Tibial artery (tissue), 4 donors: ENCODE data around the gene NRCAM.

Experiments used
- DNase-seq, 2 donors: peaks; one replicate each; pipeline ENCODE4 v3.0.0-alpha.2; 2019
- H3K27ac ChIP-seq, 2 donors: fragments of 200-600 bp; sonication (generic) in 1 of 2; 1 replicate in 1 of 2; 2 replicates in 1 of 2; pipeline ENCODE4 v1.5.1; 2018 to 2019; ENCODE audit warnings: mild to moderate bottlenecking in 1 of 2
- H3K27me3 ChIP-seq, 2 donors: fragments of 200-600 bp; sonication (generic) in 1 of 2; one replicate each; pipeline versions ENCODE4 v1.5.1 to v1.6.0; 2016 to 2019
- H3K36me3 ChIP-seq, 3 donors: fragments of 200-600 bp; sonication (generic) in 2 of 3; one replicate each; pipeline ENCODE4 v1.5.1; 2016 to 2019; ENCODE audit warnings: mild to moderate bottlenecking in 2 of 3
- H3K4me1 ChIP-seq, 4 donors: fragments of 200-600 bp; sonication (generic) in 2 of 4; 1 replicate in 3 of 4; 2 replicates in 1 of 4; pipeline ENCODE4 v1.5.1; 2016 to 2019
- H3K4me3 ChIP-seq, 2 donors: fragments of 200-600 bp; sonication (generic) in 1 of 2; 1 replicate in 1 of 2; 2 replicates in 1 of 2; pipeline ENCODE4 v1.5.1; 2018 to 2019; ENCODE audit warnings: mild to moderate bottlenecking in 2 of 2
- H3K9me3 ChIP-seq, 3 donors: fragments of 200-600 bp; sonication (generic) in 1 of 3; one replicate each; pipeline ENCODE4 v1.5.1; 2016 to 2019
- intact Hi-C: fragments of 100-400 bp; cut with DNase I; formaldehyde crosslinking; loops from one replicate; pipeline ENCODE4 v1.15.0; 2023; ENCODE audit warnings: low total_unique reads
- TF ChIP-seq, protein P1 (sequence below), 2 experiments: fragments of 200-600 bp in 1 of 2; fragments of 450-650 bp in 1 of 2; IDR thresholded peaks; one replicate each; pipeline ENCODE4 v1.5.1; 2017 to 2019; ENCODE audit warnings: antibody characterized with exemption in 2 of 2, mild to moderate bottlenecking in 1 of 2, moderate library complexity in 1 of 2

Gene NRCAM

GRCh38 chr7:108316708-108317107 is 139.5 kb downstream of the NRCAM start:
- no peak overlapping the region for H3K27ac ChIP-seq
- H3K36me3 ChIP-seq, result no peaks in the 10 kb centered on the region
- H3K27me3 ChIP-seq, result no peaks in the 10 kb centered on the region
- TF ChIP-seq, protein P1, sequence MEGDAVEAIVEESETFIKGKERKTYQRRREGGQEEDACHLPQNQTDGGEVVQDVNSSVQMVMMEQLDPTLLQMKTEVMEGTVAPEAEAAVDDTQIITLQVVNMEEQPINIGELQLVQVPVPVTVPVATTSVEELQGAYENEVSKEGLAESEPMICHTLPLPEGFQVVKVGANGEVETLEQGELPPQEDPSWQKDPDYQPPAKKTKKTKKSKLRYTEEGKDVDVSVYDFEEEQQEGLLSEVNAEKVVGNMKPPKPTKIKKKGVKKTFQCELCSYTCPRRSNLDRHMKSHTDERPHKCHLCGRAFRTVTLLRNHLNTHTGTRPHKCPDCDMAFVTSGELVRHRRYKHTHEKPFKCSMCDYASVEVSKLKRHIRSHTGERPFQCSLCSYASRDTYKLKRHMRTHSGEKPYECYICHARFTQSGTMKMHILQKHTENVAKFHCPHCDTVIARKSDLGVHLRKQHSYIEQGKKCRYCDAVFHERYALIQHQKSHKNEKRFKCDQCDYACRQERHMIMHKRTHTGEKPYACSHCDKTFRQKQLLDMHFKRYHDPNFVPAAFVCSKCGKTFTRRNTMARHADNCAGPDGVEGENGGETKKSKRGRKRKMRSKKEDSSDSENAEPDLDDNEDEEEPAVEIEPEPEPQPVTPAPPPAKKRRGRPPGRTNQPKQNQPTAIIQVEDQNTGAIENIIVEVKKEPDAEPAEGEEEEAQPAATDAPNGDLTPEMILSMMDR (IDR thresholded peaks at IDR 0.05), result no peak
- no peak for DNase-seq
- no peaks in the 10 kb centered on the region for H3K9me3 ChIP-seq
- no peaks in the 10 kb centered on the region for H3K4me1 ChIP-seq
- intact Hi-C loops, result no loop called here
- no peak overlapping the region for H3K4me3 ChIP-seq

DNA sequence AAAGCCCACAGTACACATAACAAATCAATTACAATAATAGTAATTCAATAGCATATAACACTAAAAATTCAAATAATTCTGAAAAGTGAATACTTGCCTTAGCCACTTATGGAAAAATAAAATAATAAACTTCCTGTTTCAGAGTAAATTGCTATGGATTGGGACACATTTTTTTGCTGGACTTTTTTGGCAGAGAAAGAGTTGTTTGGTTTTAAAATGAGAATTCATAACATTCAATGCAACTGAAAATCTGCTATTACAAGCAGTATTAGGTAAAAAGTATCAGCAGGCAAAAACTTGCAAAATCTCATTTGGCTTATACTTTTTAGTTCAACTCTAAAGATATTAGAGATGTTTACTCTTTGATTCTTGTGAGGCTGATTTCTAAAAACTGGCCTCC is 141.7 kb downstream of the NRCAM start:
- no peak for DNase-seq
- intact Hi-C loops, result no loop called here

DNA sequence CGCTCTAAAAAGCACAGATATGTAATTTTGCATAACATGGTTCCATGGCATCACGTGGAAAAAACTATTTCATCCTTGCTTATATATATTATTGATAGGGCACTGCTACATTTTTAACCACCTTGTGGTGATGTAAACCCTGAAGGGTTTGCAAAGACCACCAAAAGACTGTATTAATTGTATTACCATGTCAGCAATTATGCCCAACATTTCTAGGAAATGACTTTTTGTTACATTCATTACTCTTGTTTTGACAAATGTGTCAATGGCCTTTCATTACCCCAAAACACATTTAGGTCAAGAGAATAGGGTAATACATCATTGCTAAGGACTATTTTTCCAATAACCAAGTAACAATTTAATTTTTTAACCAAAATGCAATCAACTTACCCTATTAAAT is 142.2 kb downstream of the NRCAM start:
- H3K36me3 ChIP-seq, result no peaks in the 10 kb centered on the region
- no peak for DNase-seq
- H3K27ac ChIP-seq, result no peak overlapping the region

More for the DNA sequence above, 141.7 kb downstream of the NRCAM start:
- no peaks in the 10 kb centered on the region for H3K27me3 ChIP-seq
- H3K4me3 ChIP-seq, result no peak overlapping the region
- H3K36me3 ChIP-seq, result no peaks in the 10 kb centered on the region
- TF ChIP-seq, protein P1 (IDR thresholded peaks at IDR 0.05), result no peak
- H3K4me1 ChIP-seq, result no peaks in the 10 kb centered on the region
- H3K27ac ChIP-seq, result no peak overlapping the region
- H3K9me3 ChIP-seq, result no peaks in the 10 kb centered on the region

GRCh38 chr7:108313086-108313485 is 143.2 kb downstream of the NRCAM start:
- H3K9me3 ChIP-seq, result no peaks in the 10 kb centered on the region
- no peak for DNase-seq
- H3K4me1 ChIP-seq, result no peaks in the 10 kb centered on the region

More for the DNA sequence above, 142.2 kb downstream of the NRCAM start:
- TF ChIP-seq, protein P1 (IDR thresholded peaks at IDR 0.05), result no peak
- H3K27me3 ChIP-seq, result no peaks in the 10 kb centered on the region
- intact Hi-C loops, result no loop called here
- H3K4me3 ChIP-seq, result no peak overlapping the region
- no peaks in the 10 kb centered on the region for H3K9me3 ChIP-seq
- H3K4me1 ChIP-seq, result no peaks in the 10 kb centered on the region

GRCh38 chr7:108311446-108312168 is 144.6 kb downstream of the NRCAM start:
- H3K27me3 ChIP-seq, result no peaks in the 10 kb centered on the region
- H3K27ac ChIP-seq, result no peak overlapping the region
- no peaks in the 10 kb centered on the region for H3K4me1 ChIP-seq
- TF ChIP-seq, protein P1 (IDR thresholded peaks at IDR 0.05), result no peak
- no peak overlapping the region for H3K4me3 ChIP-seq
- no peaks in the 10 kb centered on the region for H3K36me3 ChIP-seq
- DNase-seq, result no peak
- H3K9me3 ChIP-seq, result no peaks in the 10 kb centered on the region
- intact Hi-C loops, result no loop called here

More at GRCh38 chr7:108313086-108313485, 143.2 kb downstream of the NRCAM start:
- TF ChIP-seq, protein P1 (IDR thresholded peaks at IDR 0.05), result no peak
- Histone ChIP-seq H3K27me3 (no peaks in the 10 kb centered on the region), H3K36me3 (no peaks in the 10 kb centered on the region), H3K27ac (no peak overlapping the region), H3K4me3 (no peak overlapping the region)
- intact Hi-C loops, result no loop called here
